Measurements from ENCODE around the gene DAD1.

DNA sequence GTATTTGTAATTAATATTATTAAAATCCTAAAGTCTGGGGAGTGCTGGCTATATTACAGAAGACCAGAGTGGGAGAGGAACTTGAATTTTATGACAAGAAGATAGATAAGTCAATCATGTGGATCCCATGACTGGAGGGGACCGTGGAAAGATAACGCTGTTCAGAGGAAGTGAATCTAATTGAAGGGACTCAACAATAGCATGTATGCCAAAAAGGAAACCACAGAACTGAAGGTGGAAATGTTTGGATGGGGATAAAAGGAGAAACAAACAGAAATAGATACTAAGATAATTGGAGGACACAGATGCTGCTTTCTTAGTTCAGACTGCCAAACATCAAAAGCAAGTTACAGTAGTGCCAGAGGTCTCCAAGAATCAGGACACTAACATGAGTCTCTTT is 34.0 kb upstream of the DAD1 start:
- TF ChIP-seq GATA2 (IDR thresholded peaks at IDR 0.05; ENCODE audit: low read depth, low read length), result no peak
- TF ChIP-seq GATA3 (IDR thresholded peaks at IDR 0.05; ENCODE audit: low read depth, low read length), result no peak

Measured in SH-SY5Y (cell line).